ENCODE measurements around the gene CSF1.

GRCh38 chr1:109909561-109909960, 1.1 kb upstream of the CSF1 start:
- TF ChIP-seq CTCF (conservative IDR thresholded peaks at IDR 0.05; ENCODE audit: low read depth, low read length) (no peak), EZH2 (IDR thresholded peaks at IDR 0.05; ENCODE audit: borderline replicate concordance, low read depth, low read length, poor library complexity, severe bottlenecking) (no peak)

Data from A673 (cell line).